Omental fat pad (tissue), 4 donors: ENCODE measurements around the gene PDZD2. TPM values are rescaled to one million over a fixed set of nuclear protein-coding genes. Genes with fewer than 3 reads are reported as not detected.

Experiments
- ATAC-seq: fragments of 150-250 bp; one replicate; pipeline ENCODE4 v1.9.1; 2016; ENCODE audit warnings: mild to moderate bottlenecking, moderate library complexity; ENCODE audit not compliant: low FRiP score
- DNase-seq: peaks from one replicate; pipeline ENCODE4 v3.0.0-alpha.2; 2019; ENCODE audit warnings: low spot score
- total RNA-seq, 4 donors: library from RNA; depleted of rRNA; stranded (reverse); fragments of >200 nt; gene quantifications; one replicate each; pipeline ENCODE4 v1.1.0, GENCODE V29; 2016
- TF ChIP-seq, protein P1 (sequence below), 3 donors: fragments of 450-650 bp; IDR thresholded peaks; one replicate each; pipeline ENCODE4 v1.5.1; 2016 to 2017; ENCODE audit warnings: antibody characterized with exemption in 3 of 3, mild to moderate bottlenecking in 3 of 3, moderate library complexity in 2 of 3

The PDZD2 gene
- total RNA-seq, 4 donors from 2014 or later = 43.5 to 113 (median 55.7) TPM

- no peak for DNase-seq
- TF ChIP-seq, protein P1, sequence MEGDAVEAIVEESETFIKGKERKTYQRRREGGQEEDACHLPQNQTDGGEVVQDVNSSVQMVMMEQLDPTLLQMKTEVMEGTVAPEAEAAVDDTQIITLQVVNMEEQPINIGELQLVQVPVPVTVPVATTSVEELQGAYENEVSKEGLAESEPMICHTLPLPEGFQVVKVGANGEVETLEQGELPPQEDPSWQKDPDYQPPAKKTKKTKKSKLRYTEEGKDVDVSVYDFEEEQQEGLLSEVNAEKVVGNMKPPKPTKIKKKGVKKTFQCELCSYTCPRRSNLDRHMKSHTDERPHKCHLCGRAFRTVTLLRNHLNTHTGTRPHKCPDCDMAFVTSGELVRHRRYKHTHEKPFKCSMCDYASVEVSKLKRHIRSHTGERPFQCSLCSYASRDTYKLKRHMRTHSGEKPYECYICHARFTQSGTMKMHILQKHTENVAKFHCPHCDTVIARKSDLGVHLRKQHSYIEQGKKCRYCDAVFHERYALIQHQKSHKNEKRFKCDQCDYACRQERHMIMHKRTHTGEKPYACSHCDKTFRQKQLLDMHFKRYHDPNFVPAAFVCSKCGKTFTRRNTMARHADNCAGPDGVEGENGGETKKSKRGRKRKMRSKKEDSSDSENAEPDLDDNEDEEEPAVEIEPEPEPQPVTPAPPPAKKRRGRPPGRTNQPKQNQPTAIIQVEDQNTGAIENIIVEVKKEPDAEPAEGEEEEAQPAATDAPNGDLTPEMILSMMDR (IDR thresholded peaks at IDR 0.05) = no peak
- ATAC-seq = no peak
These were observed 227.2 kb downstream of the PDZD2 start for GRCh38 chr5:31866166-31866565.

DNA sequence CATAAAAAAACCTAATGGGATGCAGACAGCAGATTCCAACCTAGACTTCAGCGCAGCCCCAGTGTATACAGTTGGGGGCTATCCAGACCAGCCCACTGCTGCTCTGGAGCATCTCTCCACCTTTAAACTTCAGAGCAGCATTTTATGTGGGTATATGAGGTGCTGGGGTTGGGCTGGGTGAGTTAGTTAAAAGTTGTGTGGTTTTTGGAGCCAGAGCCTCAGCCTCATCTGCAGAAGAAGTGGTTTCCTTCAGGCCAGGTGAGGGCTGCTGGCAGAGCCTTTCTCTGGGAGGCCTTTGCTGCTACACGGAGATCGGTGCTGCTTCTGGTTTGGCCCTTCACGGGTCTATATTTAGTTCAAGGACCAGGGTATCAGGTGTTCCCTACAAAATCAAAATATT is 228.3 kb downstream of the PDZD2 start:
- TF ChIP-seq, protein P1 (IDR thresholded peaks at IDR 0.05) = no peak
- no peak for DNase-seq
- no peak for ATAC-seq

DNA sequence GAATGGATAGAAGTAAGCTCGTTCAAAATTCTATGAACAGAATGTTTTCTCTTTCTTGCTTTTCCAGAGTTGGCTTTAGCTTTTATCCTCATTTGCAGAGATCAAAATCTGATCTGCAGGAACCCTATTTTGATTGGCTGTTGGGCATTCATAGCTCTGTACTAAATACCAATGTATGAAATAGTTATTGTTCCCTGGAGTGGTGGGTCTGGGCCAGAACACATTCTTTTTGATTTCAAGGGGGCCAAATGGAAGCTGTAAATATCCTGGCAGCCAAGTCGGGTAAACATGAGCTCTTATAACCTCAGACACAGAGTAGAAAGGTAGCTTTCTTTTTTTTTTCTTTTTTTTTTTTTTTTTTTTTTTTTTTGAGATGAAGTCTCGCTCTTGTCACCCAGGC is 241.5 kb downstream of the PDZD2 start:
- ATAC-seq (no peak), DNase-seq (no peak)
- TF ChIP-seq, protein P1 (IDR thresholded peaks at IDR 0.05) = no peak

DNA sequence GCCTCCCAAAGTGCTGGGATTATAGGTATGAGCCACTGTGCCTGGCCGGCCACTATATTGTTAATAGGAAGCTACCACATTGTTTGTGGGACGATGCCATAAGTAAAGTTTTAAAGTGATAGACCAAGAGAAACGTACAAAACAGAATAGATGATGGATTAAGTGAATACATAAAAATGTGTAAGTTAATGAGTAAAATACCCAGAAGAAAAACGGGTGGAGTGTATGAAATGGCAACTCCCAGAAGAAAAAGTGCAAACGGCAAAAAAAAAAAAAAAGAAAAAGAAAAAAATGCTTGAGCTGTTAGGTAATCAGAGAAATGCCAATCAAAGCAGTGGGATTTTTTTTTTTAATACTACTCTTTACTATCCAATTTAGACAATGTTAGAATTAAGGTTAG is 246.0 kb downstream of the PDZD2 start:
- no peak for DNase-seq

GRCh38 chr5:31886206-31886605 is 247.3 kb downstream of the PDZD2 start:
- TF ChIP-seq, protein P1 (IDR thresholded peaks at IDR 0.05) = no peak
- ATAC-seq (peak; percentile 45), DNase-seq (no peak)

More for the DNA sequence above, 246.0 kb downstream of the PDZD2 start:
- TF ChIP-seq, protein P1 (IDR thresholded peaks at IDR 0.05) = no peak
- ATAC-seq = no peak

DNA sequence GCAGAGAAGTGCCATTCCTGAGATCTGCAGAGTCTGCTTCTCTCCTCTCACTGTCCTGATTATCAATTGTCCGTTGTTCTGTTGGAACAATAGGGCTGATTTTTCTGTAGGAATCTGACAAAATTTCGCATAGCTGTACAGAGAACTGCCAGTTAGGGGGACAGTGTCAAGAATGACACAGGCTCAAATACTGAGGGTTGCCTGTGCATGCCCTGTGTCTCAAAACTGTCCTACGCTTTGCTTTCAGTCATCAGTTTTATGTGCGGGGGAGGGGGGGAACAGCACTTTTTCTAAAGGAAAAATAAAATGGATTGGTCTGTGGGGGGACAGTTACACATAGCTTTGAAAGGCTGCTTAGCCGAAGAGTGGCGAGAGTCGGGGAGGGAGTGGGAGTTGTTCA is 248.6 kb downstream of the PDZD2 start:
- no peak for ATAC-seq
- no peak for DNase-seq
- TF ChIP-seq, protein P1 (IDR thresholded peaks at IDR 0.05) = no peak

DNA sequence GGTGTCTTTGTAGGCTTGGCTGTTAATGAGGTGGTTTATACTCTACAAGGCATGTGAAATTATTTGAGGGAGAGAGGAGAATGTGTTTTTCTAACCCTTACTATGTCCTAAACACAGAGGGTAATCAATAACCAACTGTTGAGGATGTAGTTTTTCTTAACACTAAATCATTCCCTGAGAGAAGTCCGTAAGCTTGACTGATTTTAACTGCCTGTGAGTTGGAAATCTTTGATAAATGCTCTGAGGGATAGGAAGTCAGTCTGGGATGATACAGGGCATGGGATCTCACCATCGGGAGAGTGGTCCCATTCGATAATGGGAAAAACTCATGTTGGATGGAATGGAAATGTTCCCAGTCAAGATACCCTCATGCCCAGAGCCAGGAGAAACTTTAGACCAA is 249.6 kb downstream of the PDZD2 start:
- no peak for DNase-seq
- TF ChIP-seq, protein P1 (IDR thresholded peaks at IDR 0.05) = no peak
- ATAC-seq = no peak
